OCI-M1 (cell line): ENCODE results near the gene NBAS.

Experiments used
- DNase-seq: peaks from one replicate; lab custom pipeline; 2025; lab: John Stamatoyannopoulos, UW

Gene NBAS

DNA sequence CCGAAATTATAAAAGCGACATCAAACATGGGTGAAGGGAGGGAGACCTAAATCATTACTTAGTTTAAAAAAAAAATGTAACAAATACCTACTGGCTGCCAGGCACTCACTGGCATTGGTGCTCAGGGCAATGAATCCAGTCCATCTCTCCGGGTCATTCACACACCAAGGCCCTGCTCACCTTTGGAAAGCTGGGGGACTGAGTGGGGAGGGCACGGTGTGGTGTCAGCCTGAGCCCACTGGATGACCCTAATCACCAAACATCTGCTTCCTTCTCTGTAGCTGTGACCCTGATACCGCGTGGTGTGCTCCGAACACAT is 30.2 kb upstream of the NBAS start:
- DNase-seq = no peak

DNA sequence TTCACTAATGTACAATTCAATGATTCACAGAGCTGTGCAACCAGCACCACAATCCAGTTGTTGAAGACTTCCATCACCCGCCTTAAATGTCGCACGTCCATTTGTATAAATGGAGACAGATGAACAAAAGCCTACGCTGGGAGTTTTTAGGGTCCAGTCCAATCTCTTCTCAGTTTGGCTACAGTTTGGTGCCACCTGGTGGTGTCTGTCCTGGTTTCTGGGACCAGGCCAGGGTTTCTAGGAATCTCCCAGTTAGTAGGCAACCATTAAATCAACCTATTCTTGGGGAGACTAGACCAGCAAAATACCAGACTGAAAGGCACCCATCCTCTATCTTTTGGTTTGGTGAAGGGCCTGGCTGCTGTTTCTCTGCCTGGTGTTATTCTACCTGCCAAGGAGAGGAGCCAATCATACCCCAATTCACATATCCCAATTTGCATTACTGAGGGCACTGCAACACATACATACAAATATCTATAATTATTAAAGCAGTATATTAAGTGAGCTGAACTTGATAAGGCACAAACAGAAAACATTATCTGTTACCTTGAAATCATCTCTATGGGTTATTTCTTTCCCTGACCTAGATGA is 27.3 kb upstream of the NBAS start:
- peak; percentile 80 for DNase-seq

DNA sequence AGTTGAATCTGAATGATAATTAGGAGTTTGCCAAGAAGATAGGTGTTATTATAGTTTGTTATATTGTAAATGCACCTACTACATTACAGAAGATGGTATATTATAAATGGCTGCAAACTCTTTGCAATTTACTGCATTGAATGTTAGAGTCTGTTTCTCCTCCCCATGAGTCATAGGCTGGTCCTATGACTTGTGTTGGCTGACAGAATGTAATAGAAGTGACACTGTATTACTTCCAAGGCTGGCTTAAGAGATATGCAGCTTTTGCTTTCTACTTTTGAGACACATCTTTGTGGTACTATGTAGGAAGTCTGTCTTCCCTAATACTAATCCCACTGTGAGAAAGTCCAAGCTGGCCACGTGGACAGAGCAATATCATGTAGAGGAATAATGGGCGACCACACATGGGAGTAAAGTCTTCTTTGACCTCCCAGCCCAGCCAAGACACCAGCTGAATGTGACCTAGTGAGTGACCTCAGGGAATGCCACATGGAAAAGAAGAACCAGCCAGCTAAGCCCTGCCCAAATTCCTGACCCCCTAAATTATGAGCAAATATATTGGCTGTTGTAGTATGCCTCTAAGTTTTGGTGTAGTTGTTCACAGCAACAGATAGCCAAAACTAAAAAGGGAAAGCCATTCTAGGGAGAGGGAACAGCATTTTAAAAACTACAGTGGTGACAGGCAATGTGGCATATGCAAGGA is 23.8 kb upstream of the NBAS start:
- DNase-seq = peak; percentile 32

DNA sequence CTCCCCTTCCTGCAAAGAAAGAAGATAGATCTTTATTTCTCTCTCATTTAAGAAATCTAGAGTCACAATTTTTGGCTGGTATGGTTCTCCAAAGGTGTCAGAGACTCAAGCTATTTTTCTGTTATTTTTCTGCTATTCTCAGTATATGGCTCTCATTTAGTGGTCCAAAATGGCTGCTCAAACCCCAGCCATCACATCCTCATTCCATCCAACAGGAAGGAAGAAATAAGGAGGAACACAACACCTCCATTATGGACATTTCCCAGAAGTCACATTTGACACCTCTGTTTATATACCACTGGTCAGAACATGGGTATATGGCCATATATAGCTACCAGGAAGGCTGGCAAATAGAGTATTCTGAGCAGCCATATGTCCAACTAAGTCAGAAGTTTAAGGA is 23.2 kb upstream of the NBAS start:
- DNase-seq = no peak

DNA sequence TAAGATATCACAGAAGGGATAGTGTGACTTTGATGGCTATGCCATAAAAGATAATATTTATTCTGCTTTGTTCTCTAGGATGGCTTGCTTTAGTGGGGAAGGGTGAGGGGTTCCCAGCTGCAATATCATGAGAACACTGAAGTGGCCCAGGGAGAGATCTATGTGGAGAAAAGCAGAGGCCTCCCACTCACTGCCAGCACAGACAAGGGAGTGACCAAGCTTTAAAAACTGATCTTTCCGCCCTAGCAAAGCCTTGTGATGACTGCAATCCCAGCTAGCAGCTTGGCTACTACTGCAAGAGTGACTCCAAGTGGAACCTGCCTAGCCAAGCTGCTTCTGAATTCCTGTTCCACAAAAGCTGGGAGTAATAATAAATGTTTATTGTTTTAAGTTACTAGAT is 22.7 kb upstream of the NBAS start:
- no peak for DNase-seq

DNA sequence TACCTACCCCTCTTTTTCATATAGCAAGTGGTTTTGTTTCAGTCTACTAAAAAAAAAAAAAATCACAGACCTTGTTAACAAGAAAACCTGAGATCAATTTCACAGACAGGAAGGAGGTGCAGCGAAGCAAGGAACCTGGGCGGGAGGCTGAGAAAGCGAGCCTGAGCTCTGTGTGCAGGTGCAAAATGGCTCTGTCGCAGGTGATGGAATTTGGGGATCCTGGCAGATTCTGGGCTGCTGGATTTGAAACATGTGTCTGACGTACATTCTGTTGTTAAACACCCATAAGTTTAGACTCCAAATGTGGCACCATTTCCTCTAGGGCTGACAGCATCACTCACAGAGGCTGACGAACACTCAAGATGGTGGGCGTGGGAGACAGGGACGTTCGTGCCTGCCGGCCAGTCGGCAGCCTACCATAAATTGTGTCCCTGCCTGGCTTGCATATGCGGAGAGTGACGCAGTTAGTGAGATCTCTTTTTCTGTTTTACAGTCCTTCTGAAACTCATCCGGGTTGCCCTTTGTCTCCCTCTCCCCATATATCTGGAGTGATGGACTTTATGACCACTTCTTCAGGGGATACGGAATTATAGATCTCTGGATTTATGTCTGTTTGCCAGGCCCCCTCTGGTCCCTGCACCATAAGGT is 21.7 kb upstream of the NBAS start:
- DNase-seq = no peak

DNA sequence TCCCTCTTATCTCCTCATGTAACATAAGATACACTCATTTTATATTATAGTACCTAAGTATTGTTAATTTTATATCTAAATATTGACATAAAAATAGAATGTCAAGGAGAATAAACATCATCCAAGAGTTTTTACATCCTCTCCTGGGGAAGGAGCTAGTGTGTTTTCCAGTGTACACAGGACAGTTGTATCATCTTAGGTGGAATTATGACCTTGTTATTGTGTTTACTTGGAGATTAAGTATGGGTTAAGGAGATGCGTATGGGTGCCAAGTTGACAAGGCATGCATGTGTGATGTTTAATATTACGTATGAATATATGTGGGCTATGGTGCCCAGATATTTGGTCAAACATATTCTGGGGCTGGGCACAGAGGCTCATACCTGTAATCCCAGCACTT is 19.3 kb upstream of the NBAS start:
- DNase-seq = no peak

DNA sequence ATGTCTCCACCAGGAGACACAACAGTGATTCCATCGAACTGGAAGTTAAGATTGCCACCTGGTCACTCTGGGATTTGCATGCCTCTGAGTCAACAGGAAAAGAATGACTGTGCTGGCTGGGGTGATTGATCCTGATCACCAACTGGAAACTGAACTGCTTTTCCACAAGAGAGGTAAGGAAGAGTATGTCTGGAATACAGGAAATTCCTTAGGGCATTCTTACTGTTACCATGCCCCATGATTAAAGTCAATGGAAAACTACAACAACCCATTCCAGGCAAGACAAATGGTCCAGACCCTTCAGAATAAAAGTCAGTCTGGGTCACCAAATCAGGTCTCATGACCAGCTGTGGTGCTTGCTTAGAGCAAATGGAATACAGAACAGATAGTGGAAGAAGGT is 18.5 kb upstream of the NBAS start:
- no peak for DNase-seq

DNA sequence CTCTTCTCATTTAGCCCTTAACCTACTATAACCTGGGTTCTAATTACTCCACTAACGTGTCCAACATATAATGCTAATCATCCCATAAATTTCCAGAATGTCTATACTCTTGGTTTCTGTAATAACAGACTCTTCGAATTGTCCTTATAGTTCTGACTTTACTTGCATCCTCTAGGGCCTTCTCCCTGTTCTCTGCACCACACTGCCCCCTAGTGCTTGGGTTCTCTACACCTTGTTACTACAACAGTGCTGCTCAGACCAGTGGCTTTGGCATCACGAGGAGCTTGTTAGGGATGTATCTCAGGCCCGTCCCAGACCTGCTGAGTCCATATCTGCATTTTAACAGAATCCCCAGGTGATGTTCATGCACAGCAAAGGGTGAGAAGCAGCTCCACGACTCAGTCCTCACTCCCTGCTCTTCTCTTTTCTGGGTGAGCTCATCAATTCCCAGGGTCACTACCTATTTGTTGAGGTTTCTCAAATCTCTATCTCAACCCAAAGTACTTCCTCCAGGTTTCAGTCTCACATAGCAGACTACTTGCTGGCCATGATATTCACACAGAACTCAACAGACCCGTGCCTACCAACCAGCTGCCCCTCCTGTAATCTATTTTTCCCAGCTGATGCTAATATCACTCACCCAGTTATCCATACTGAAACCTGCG is 16.1 kb upstream of the NBAS start:
- peak; percentile 95 for DNase-seq

DNA sequence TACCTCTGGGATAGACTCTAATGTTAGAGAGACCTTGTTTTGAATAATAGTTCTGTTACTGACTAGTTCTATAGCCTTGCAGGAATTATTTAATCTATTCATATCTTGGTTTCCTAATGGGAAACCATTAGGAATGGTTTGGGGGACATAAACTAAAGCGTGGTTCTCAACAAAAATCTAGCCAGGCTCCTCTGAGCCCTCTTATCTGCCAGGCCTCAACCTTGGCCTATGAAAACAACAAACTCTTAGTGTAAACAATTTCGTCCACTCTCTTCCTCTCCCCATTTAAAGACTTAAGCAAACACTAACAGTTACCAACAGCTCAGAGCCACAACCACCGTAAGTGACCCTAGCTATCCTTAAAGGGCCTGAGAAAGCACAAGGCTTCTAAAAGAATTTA is 10.6 kb upstream of the NBAS start:
- no peak for DNase-seq

DNA sequence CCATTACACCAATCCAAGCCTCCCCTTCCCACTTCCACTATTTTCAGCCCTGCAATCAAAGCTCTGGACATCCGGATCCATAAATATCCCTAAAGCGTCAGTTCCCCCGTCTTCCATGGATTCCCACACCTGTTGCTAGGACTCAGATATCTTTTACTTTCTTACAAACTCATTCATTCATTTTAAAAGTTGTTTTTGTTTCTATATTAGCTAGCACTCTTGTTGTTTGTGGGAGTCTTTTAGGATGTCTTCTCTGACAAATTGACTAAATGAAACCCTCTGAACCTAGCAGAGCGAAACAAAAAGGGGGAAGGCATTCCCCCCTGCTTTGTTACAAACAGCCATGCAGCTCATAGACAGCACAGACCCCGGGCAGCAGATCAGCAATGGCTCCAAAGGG is 9.0 kb upstream of the NBAS start:
- no peak for DNase-seq

DNA sequence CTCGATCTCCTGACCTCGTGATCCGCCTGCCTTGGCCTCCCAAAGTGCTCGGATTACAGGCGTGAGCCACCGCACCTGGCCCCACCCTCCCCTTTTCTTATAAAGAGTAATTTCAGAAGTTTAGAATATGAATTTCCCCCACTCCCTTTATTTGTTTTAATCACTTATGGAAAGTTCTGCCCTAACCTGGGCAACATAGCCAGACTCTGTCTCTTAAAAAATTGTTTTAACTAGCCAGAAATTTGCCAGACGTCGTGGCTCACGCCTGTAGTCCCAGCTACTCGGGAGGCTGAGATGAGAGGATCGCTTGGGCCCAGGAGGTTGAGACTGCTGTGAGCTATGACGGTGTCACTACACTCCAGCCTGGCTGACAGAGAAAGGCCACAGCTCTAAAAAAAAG is 7.7 kb upstream of the NBAS start:
- no peak for DNase-seq

DNA sequence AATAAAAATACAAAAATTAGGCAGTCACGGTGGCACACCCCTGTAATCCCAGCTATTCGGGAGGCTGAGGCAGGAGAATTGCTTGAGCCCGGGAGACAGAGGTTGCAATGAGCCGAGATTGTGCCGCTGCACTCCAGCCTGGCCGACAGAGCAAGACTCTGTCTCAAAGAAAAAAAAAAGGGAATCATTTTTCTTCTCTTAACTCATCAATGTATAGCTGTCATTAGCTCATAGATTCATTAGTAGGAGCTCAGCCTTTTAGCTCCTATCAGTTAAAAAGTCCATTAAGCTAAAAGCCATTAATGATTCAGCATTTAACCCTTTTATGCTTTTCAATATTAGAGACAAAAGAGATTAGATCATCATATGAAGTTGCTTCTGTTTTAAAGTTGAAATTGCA is 5.8 kb upstream of the NBAS start:
- no peak for DNase-seq

DNA sequence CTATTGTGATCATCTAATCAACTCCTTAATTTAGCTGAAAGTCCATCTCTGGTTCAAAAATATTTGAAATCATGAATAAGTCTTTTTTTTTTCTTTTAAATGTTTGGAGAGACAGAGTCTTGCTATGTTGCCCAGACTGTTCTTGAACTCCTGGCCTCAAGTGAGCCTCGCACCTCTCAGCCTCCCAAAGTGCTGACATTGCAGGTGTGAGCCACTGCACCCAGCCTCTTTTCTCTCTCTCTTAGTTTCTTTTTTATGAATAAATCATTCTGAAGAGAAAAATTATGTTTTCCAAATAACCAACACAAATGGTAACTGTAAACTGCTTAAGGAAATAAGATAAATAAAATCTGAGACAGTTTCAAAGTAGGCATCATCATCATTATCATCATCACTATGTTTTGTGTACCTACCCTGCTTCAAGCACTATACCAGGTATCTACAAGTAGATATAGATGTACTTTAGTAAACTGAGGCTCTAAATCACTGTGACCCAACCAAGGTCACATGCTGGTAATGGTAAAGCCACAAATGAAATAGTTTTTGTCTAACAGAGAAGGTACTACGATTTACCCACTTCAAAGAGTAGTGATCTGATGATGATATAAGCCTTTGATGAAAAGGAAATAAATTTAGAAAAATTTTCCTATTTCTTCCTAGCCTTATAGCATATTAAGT is 5.0 kb upstream of the NBAS start:
- no peak for DNase-seq

DNA sequence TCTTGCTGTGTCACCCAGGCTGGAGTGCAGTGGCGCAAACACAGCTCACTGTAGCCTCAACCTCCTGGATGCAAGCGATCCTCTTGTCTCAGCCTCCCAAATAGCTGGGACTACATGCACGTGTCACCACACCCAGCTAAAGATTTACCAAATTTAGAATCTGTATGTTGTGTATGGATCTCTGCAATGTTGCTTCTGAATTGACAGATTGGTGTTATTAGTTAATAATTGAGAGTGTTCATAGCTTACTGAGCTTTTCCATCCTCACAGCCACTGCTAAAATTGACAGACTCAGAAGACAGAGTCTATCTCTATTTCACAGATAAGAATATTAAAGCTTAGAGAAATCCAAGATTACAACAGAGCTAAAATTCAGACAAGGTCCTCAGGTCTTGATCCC is 4.3 kb upstream of the NBAS start:
- no peak for DNase-seq

DNA sequence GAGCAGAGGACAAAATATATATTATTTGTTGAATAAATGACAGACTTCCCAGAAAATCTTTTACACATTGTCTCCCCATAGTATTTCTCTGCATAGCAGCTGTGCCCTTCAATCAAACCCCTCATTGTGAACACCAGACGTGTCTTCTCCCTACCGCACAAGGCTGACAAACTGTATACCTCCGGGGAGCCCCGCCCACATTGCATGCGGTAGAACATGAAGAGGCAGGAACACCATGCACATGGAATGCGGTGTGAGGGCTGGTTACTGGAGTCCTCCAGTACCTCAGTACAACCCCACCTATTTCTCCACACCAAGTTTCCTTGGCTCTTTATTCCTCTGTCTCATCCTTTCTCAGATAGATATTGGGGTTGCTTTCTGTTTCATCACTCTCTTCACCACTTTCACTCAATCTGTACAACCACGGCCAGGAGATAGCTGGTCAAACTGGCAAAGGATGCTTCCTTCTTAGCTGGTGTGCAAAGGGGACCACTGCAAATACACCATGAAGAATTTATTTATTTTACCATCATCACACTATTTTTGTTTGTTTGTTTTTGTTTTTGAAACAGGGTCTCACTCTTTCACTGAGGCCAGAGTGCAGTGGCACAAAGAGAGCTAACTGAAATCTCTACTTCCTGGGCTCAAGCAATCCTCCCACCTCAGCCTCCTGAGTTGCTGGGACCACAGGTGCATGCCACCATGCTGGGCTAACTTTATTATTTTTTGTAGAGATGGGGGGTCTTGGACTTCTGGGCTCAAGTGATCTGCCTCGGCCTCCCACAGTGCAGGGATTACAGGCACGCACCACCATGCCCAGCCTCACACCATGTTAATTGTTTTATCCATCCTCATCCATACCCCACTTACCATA is 2.3 kb upstream of the NBAS start:
- DNase-seq = no peak

DNA sequence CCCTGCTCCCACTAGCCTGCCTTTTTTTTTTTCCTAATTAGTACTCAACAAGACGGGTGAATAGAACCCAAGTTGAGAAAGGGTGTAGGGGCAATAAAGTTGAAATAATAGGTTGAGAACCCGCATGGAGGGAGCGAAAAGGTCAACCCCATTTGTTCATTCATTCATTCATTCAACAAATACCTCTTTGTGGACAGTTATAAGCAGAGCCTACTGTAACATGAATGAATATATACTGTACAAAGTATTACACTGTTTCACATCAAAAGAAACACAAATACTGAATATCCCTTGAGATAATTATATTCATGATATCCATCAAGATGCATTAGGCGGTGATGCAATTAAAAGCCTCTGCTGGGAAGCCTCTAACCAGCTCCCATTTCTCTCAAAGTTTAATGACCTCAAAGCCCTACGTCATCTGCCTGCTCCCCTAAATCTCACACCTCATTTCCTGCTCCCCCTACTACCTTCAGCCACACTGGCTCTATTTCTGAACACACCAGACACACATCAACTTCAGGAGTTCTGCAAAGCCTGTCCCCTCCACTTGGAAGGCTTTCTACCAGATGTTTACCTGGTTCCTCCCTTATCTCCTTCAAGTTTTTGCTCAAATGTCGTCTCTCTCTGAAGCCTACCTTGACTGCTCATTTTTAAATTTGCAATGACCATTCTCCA is 1.4 kb upstream of the NBAS start:
- no peak for DNase-seq

DNA sequence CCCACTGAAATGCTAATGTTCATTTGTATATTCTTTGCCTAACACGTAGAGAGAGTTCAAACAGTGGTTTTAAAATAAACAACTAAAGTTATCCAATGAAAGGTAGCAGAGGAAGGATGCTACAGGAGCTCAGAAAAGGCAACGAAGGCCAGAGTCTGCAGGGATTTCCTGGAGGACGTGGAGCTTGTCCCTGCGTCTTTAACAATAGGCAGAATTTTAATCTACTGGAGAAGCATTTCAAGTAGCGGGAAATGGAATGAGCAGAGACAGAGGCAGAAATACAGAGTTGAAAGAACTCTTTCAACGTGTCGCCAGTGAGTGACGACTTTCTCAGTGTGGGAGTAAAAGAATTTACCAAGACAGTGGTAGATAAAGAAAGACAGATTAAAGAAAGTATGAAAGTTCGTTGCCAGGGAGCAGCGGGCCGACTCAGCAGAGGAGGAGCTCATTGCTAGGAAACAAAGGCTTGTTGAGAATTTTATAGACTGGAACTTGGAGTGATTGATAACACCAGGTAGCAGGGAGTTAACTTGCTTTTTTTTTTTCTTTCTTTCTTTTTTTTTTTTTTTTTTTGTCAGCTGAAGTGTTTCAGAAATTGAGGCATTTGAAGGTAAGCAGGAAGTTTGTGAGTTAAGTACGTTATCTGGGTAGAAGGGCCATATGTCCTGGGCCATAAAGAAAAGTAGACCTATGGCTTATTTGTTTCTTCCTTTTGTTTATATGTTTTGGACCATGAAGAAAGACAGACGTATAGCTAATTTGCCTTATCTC is 625 bp upstream of the NBAS start:
- DNase-seq = peak; percentile 93

DNA sequence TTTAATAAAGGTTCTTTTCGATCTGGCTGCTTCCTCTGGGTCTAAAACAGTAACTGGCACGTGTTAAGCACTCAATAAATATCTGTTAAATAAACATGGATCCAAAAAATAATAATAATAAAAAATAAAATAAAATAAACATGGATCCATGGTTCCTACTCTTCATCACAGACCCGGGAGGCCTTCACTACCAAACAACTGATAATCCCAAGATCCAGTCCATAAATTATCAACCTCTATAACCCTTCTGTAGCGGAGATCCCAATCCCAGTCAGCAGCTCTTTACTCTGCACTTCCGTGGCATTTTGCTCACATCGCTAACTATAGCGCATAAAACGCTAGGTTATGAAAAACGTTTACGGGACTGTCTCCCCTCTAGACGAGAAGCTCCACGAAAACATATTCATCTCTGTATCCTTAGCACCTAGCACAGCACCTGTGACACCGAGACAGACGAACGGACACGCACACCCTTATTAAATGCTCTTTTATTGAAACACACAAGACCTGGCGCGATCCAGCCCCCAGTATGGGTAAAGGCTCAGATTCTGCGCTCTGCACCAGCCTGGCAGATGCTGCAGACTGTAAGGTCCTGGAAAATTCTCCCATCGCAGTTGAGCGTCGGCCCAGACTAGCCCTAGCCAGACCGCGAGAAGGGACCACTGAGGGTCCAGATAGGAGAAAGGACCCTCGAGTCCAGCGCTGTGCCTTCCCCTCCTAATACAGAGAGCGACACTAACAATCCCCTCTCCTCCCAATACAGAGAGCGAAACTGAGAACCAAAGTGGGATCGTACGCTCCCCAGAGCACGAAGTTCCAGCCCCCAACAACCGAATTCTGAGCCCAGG is 770 bp downstream of the NBAS start:
- peak; percentile 84 for DNase-seq
